Esophagus squamous epithelium (tissue), 5 donors: Measurements from ENCODE around the gene UPF1. TPM values are rescaled to one million over a fixed set of nuclear protein-coding genes. Genes with fewer than 3 reads are reported as not detected.
A peak's percentile ranks its signal among the peaks of the same experiment; 100 is the strongest.

Source experiments
- DNase-seq: peaks from one replicate; lab custom pipeline; 2025; lab: John Stamatoyannopoulos, UW
- H3K27ac ChIP-seq, 4 donors: fragments of 200-600 bp; sonication (generic); one replicate each; pipeline ENCODE4 v1.5.1; 2016 to 2019; ENCODE audit warnings: mild to moderate bottlenecking in 1 of 4
- H3K27me3 ChIP-seq, 4 donors: fragments of 200-600 bp; sonication (generic); 1 replicate in 3 of 4; 2 replicates in 1 of 4; pipeline versions ENCODE4 v1.5.1 to v1.6.0; 2017 to 2021; ENCODE audit warnings: antibody characterized with exemption in 1 of 4
- H3K36me3 ChIP-seq, 3 donors: fragments of 200-600 bp; sonication (generic); one replicate each; pipeline ENCODE4 v1.5.1; 2016 to 2019
- H3K4me1 ChIP-seq, 3 donors: fragments of 200-600 bp; sonication (generic); one replicate each; pipeline ENCODE4 v1.5.1; 2017 to 2019
- H3K4me3 ChIP-seq, 4 donors: fragments of 200-600 bp; sonication (generic); 1 replicate in 3 of 4; 2 replicates in 1 of 4; pipeline ENCODE4 v1.5.1; 2016 to 2019; ENCODE audit warnings: mild to moderate bottlenecking in 2 of 4, moderate library complexity in 1 of 4
- H3K9me3 ChIP-seq, 3 donors: fragments of 200-600 bp; sonication (generic); one replicate each; pipeline ENCODE4 v1.5.1; 2016 to 2019
- CTCF ChIP-seq, 6 experiments: fragments of 450-650 bp in 4 of 6; fragments of 200-600 bp in 2 of 6; sonication (generic) in 2 of 6; IDR thresholded peaks; one replicate each; pipeline ENCODE4 v1.5.1; 2016 to 2019; ENCODE audit warnings: antibody characterized with exemption in 6 of 6, mild to moderate bottlenecking in 4 of 6, moderate library complexity in 4 of 6
- POLR2A ChIP-seq, 4 donors: fragments of 450-650 bp; IDR thresholded peaks; one replicate each; pipeline ENCODE4 v1.6.1; 2017; ENCODE audit warnings: antibody characterized with exemption in 4 of 4, mild to moderate bottlenecking in 4 of 4, moderate library complexity in 3 of 4
- WGBS, 2 donors: methylation state at CpG; one replicate each; pipeline ENCODE4 v1.1.5; 2018; 5-methylcytosine and 5-hydroxymethylcytosine counted together
- intact Hi-C: fragments of 100-400 bp; cut with DNase I; formaldehyde crosslinking; loops from one replicate; pipeline ENCODE4 v1.15.0; 2022
- total RNA-seq, 4 donors: library from RNA; depleted of rRNA; stranded (reverse); fragments of >200 nt; gene quantifications; one replicate each; pipeline ENCODE4 v1.1.0, GENCODE V29; 2016
- donor health status: DM: yes; HTN: yes; CAD: no.

The UPF1 gene
- total RNA-seq, 4 donors from 2014 or later, result 31.6 to 69.7 (median 55.6) TPM

- no peak for DNase-seq
- H3K4me1 ChIP-seq, result peaks cover 29 to 87% (median 63%) of the 10 kb centered on the region in 3 donors
- intact Hi-C loops, result loop anchor here (5.0 kb wide), 1 partner anchor 256 kb away; no protein-coding TSS in a partner anchor
- H3K9me3 ChIP-seq, result no peaks in the 10 kb centered on the region
- H3K27me3 ChIP-seq, result no peaks in the 10 kb centered on the region
- peak overlapping the region; percentile 15 to 81 (median 80) for H3K27ac ChIP-seq
- H3K36me3 ChIP-seq, result peaks cover 14 to 56% (median 19%) of the 10 kb centered on the region in 3 donors
- TF ChIP-seq CTCF (IDR thresholded peaks at IDR 0.05), result no peak
- TF ChIP-seq POLR2A (IDR thresholded peaks at IDR 0.05), result no peak
- WGBS, 2 donors, result 62 to 81% methylated on average over 18 to 24 of the region's 24 CpGs
- H3K4me3 ChIP-seq, result no peak overlapping the region
Measured at GRCh38 chr19:18847549-18848463, 16.0 kb downstream of the UPF1 start.

- Histone ChIP-seq H3K4me1 (peaks cover 29 to 74% (median 56%) of the 10 kb centered on the region in 3 donors), H3K27me3 (no peaks in the 10 kb centered on the region), H3K9me3 (no peaks in the 10 kb centered on the region), H3K27ac (peak overlapping the region; percentile 50 to 81 (median 80)), H3K36me3 (peaks cover 14 to 69% (median 32%) of the 10 kb centered on the region in 3 donors), H3K4me3 (peak overlapping the region in 1 of 4 donors; percentile 11)
- WGBS, 2 donors, result 7 to 10% methylated on average over 11 to 15 of the region's 23 CpGs
- intact Hi-C loops, result loop anchor here (5.0 kb wide), 1 partner anchor 257 kb away; no protein-coding TSS in a partner anchor
- DNase-seq, result no peak
- TF ChIP-seq POLR2A (IDR thresholded peaks at IDR 0.05) (no peak), CTCF (IDR thresholded peaks at IDR 0.05) (no peak)
Measured at GRCh38 chr19:18848878-18849661, 17.3 kb downstream of the UPF1 start.

GRCh38 chr19:18849838-18850400 lies 18.2 kb downstream of the UPF1 start:
- H3K36me3 ChIP-seq, result peaks cover 19 to 77% (median 37%) of the 10 kb centered on the region in 3 donors
- H3K27me3 ChIP-seq, result no peaks in the 10 kb centered on the region
- peak overlapping the region; percentile 50 to 81 (median 80) for H3K27ac ChIP-seq
- no peak for TF ChIP-seq CTCF (IDR thresholded peaks at IDR 0.05)
- TF ChIP-seq POLR2A (IDR thresholded peaks at IDR 0.05), result no peak
- DNase-seq, result no peak
- WGBS, 2 donors, result 31 to 38% methylated on average over 16 of the region's 16 CpGs
- no peak overlapping the region for H3K4me3 ChIP-seq
- intact Hi-C loops, result loop anchor here (5.0 kb wide), 1 partner anchor 258 kb away; no protein-coding TSS in a partner anchor
- no peaks in the 10 kb centered on the region for H3K9me3 ChIP-seq
- H3K4me1 ChIP-seq, result peaks cover 29 to 66% (median 52%) of the 10 kb centered on the region in 3 donors

- WGBS, 2 donors, result 45 to 53% methylated on average over 8 to 11 of the region's 27 CpGs
- Histone ChIP-seq H3K36me3 (peaks cover 27 to 85% (median 45%) of the 10 kb centered on the region in 3 donors), H3K27ac (peak overlapping the region; percentile 50 to 81 (median 80)), H3K27me3 (no peaks in the 10 kb centered on the region), H3K4me3 (no peak overlapping the region), H3K9me3 (no peaks in the 10 kb centered on the region), H3K4me1 (peaks cover 29 to 58% (median 46%) of the 10 kb centered on the region in 3 donors)
- intact Hi-C loops, result no loop called here
- TF ChIP-seq CTCF (IDR thresholded peaks at IDR 0.05) (no peak), POLR2A (IDR thresholded peaks at IDR 0.05) (no peak)
- DNase-seq, result no peak
Measured at GRCh38 chr19:18850471-18851375, 19.0 kb downstream of the UPF1 start.
